ENCODE results near the gene OGA.

The OGA gene

GRCh38 chr10:101759309-101760247 lies 58.7 kb downstream of the OGA start:
- no peak for DNase-seq (ENCODE audit: low read depth in 2 of 2)

- DNase-seq (ENCODE audit: low read depth in 2 of 2) = no peak
These were observed 59.4 kb downstream of the OGA start for GRCh38 chr10:101758858-101759257.

- no peak for DNase-seq (ENCODE audit: low read depth in 2 of 2)
These were observed 66.0 kb downstream of the OGA start for GRCh38 chr10:101752241-101752640.

GRCh38 chr10:101749047-101750016 lies 68.9 kb downstream of the OGA start:
- no peak for DNase-seq (ENCODE audit: low read depth in 2 of 2)

GRCh38 chr10:101748496-101748895 lies 69.7 kb downstream of the OGA start:
- no peak for DNase-seq (ENCODE audit: low read depth in 2 of 2)

- DNase-seq (ENCODE audit: low read depth in 2 of 2) = no peak
These were observed 73.1 kb downstream of the OGA start for GRCh38 chr10:101745074-101745696.

- DNase-seq (ENCODE audit: low read depth in 2 of 2) = no peak
These were observed 74.0 kb downstream of the OGA start for GRCh38 chr10:101744267-101744666.

- no peak for DNase-seq (ENCODE audit: low read depth in 2 of 2)
These were observed 76.3 kb downstream of the OGA start for GRCh38 chr10:101741938-101742337.

- no peak for DNase-seq (ENCODE audit: low read depth in 2 of 2)
These were observed 81.6 kb downstream of the OGA start for GRCh38 chr10:101736666-101737065.
